Measurements from ENCODE around the gene NSL1. TPM values are rescaled to one million over a fixed set of nuclear protein-coding genes. Genes with fewer than 3 reads are reported as not detected.

NSL1 gene
- total RNA-seq, 2 donors from 2014 or later = 28.1 to 30.2 TPM

Other genes with a start within 250 kb of the NSL1 start
- gene ATF3, start 183.0 kb downstream of the NSL1 start, total RNA-seq = 10 to 100 TPM; 19.2 to 30.7 TPM
- gene BATF3, start 91.9 kb downstream of the NSL1 start, total RNA-seq = 1 to 10 TPM; 3.9 to 8.1 TPM
- 10 to 100 TPM; 18.8 to 22.1 TPM for gene TATDN3, start 117 bp upstream of the NSL1 start, total RNA-seq
- not detected for gene SPATA45, start 55.9 kb upstream of the NSL1 start, total RNA-seq
- gene FLVCR1, start 66.5 kb upstream of the NSL1 start, total RNA-seq = 1 to 10 TPM; 2.3 to 4.9 TPM
- 1 to 10 TPM; 1.8 to 3.7 TPM for gene VASH2, start 158.8 kb upstream of the NSL1 start, total RNA-seq
- gene ANGEL2, start 224.1 kb upstream of the NSL1 start, total RNA-seq = 10 to 100 TPM; 18.8 TPM